Endothelial cell of umbilical vein (primary cell): ENCODE results near the gene HEPHL1. TPM values are rescaled to one million over a fixed set of nuclear protein-coding genes. Genes with fewer than 3 reads are reported as not detected.

Experiments
- BruUV-seq: library from RNA; stranded (reverse); fragments of 400-500 nt; replicated peaks from 2 replicates; lab custom pipeline; 2021; lab: Mats Ljungman, UMichigan
- CTCF ChIA-PET: fragments of 300-600, 350-600 bp; sonication (Branson Sonifier 250); formaldehyde crosslinking; loops from one replicate; lab custom pipeline; 2021; ENCODE audit warnings: antibody characterized with exemption, inconsistent platforms; lab: Charles Lee
- POLR2A ChIA-PET: fragments of 300-600, 350-600 bp; sonication (Branson Sonifier 250); formaldehyde crosslinking; loops from one replicate; lab custom pipeline; 2021; ENCODE audit warnings: antibody characterized with exemption, inconsistent platforms; lab: Charles Lee
- DNase-seq: peaks from one replicate; pipeline ENCODE4 v3.0.0-alpha.2; 2011; ENCODE audit warnings: low read depth, low spot score
- FAIRE-seq: peaks from 2 replicates; lab custom pipeline; 2011; peaks lifted over from hg19 to GRCh38; lab: Jason Lieb, UNC
- H2AFZ ChIP-seq: 2 replicates; pipeline ENCODE4 v1.6.0; 2012; ENCODE audit warnings: low read depth, low read length, control low read depth, inconsistent platforms
- H3K27ac ChIP-seq: 2 replicates; pipeline ENCODE4 v1.5.1; 2011; ENCODE audit warnings: low read depth, mild to moderate bottlenecking, control low read depth, low read length, moderate library complexity; ENCODE audit not compliant: insufficient read depth
- H3K27me3 ChIP-seq, 2 experiments: 2 replicates each; pipeline versions ENCODE4 v1.6.0 to v1.6.1; 2011; ENCODE audit warnings: low read length in 2 of 2, mixed read lengths in 1 of 2; ENCODE audit not compliant: control insufficient read depth in 2 of 2, insufficient read depth in 2 of 2
- H3K36me3 ChIP-seq, 2 experiments: 2 replicates in 1 of 2; 3 replicates in 1 of 2; pipeline ENCODE4 v1.5.1; 2011; ENCODE audit warnings: low read length in 2 of 2, mild to moderate bottlenecking in 1 of 2, moderate library complexity in 1 of 2; ENCODE audit not compliant: control insufficient read depth in 2 of 2, insufficient read depth in 2 of 2; ENCODE audit errors: extremely low read depth in 1 of 2
- H3K4me1 ChIP-seq: 3 replicates; pipeline ENCODE4 v1.5.1; 2011; ENCODE audit warnings: mild to moderate bottlenecking, low read length; ENCODE audit not compliant: control insufficient read depth, insufficient read depth; ENCODE audit errors: extremely low read depth
- H3K4me2 ChIP-seq: 2 replicates; pipeline ENCODE4 v1.6.1; 2011; ENCODE audit warnings: low read length, control low read depth, mixed read lengths; ENCODE audit not compliant: insufficient read depth
- H3K4me3 ChIP-seq, 3 experiments: fragments of 200-600 bp in 1 of 3; sonication (generic), shearing (Covaris generic) in 1 of 3; replicated peaks in 1 of 3; 2 replicates each; pipeline ENCODE4 v1.5.1; 2011 to 2016; ENCODE audit warnings: control low read depth in 3 of 3, low read length in 3 of 3, mild to moderate bottlenecking in 2 of 3, inconsistent platforms in 1 of 3, low read depth in 1 of 3, moderate library complexity in 1 of 3; ENCODE audit not compliant: insufficient read depth in 1 of 3
- H3K79me2 ChIP-seq: 2 replicates; pipeline ENCODE4 v1.6.0; 2012; ENCODE audit warnings: low read length, inconsistent platforms; ENCODE audit not compliant: control insufficient read depth, insufficient read depth
- H3K9ac ChIP-seq: replicated peaks from 2 replicates; pipeline ENCODE3; 2011; ENCODE audit warnings: low read length, control low read depth; ENCODE audit not compliant: insufficient read depth; ENCODE audit errors: extremely low read depth
- H3K9me1 ChIP-seq: replicated peaks from 3 replicates; pipeline ENCODE4 v1.6.0; 2011; ENCODE audit warnings: mild to moderate bottlenecking, low read length; ENCODE audit not compliant: control insufficient read depth, insufficient read depth; ENCODE audit errors: extremely low read depth
- H3K9me3 ChIP-seq: replicated peaks from 2 replicates; pipeline ENCODE4 v1.5.1; 2012; ENCODE audit warnings: low read length, inconsistent platforms; ENCODE audit not compliant: control insufficient read depth, insufficient read depth
- H4K20me1 ChIP-seq: replicated peaks from 2 replicates; pipeline ENCODE3; 2011; ENCODE audit warnings: mild to moderate bottlenecking, low read length; ENCODE audit not compliant: control insufficient read depth, insufficient read depth; ENCODE audit errors: extremely low read depth
- CTCF ChIP-seq, 2 donors: IDR thresholded peaks; 1 replicate in 1 of 2; 2 replicates in 1 of 2; pipeline ENCODE4 v1.5.1; 2011; ENCODE audit warnings: low read length in 2 of 2, mild to moderate bottlenecking in 2 of 2, moderate library complexity in 2 of 2, control low read depth in 1 of 2, inconsistent platforms in 1 of 2, low read depth in 1 of 2; ENCODE audit not compliant: insufficient read depth in 1 of 2; ENCODE audit errors: extremely low read depth in 1 of 2
- EZH2 ChIP-seq: IDR thresholded peaks from 2 replicates; pipeline ENCODE4 v1.6.1; 2012; ENCODE audit warnings: borderline replicate concordance, low read depth, mild to moderate bottlenecking, moderate library complexity, low read length, inconsistent platforms; ENCODE audit not compliant: severe bottlenecking
- FOS ChIP-seq: IDR thresholded peaks from 2 replicates; pipeline ENCODE4 v1.6.1; 2011; ENCODE audit warnings: mild to moderate bottlenecking, low read length, moderate library complexity, borderline replicate concordance; ENCODE audit not compliant: insufficient read depth
- GATA2 ChIP-seq: IDR thresholded peaks from 2 replicates; pipeline ENCODE4 v1.7.0; 2011; ENCODE audit warnings: low read depth, mild to moderate bottlenecking, moderate library complexity, mixed read lengths, low read length; ENCODE audit not compliant: insufficient read length, insufficient read depth
- JUN ChIP-seq: IDR thresholded peaks from 2 replicates; pipeline ENCODE4 v1.6.1; 2011; ENCODE audit warnings: borderline replicate concordance, low read depth; ENCODE audit not compliant: insufficient read length, insufficient read depth
- MYC ChIP-seq: IDR thresholded peaks from one replicate; pipeline ENCODE4 v1.6.1; 2011; ENCODE audit warnings: mild to moderate bottlenecking, low read depth, low read length
- POLR2A ChIP-seq: IDR thresholded peaks from 2 replicates; pipeline ENCODE4 v1.6.1; 2012; ENCODE audit warnings: low read depth, mild to moderate bottlenecking, control low read depth, low read length
- POLR2AphosphoS5 ChIP-seq: IDR thresholded peaks from 2 replicates; pipeline ENCODE4 v1.6.1; 2012; ENCODE audit warnings: low read depth, mild to moderate bottlenecking, control low read depth, low read length, moderate library complexity; ENCODE audit not compliant: insufficient read depth
- dilution Hi-C: fragments of 300-500 bp; cut with MboI; formaldehyde crosslinking; loops from one replicate; pipeline ENCODE4 v1.15.0; 2019; ENCODE audit warnings: low sequenced_read_pairs; ENCODE audit not compliant: extremely low pct_ligation_motif_present
- intact Hi-C: fragments of 100-400 bp; cut with micrococcal nuclease; formaldehyde crosslinking; loops from one replicate; pipeline ENCODE4 v1.10.0; 2022
- polyA plus RNA-seq, 4 experiments: library from polyadenylated mRNA; depleted of rRNA in 3 of 4; stranded (reverse) in 3 of 4; unstranded in 1 of 4; fragments of >200 nt; gene quantifications; 2 replicates each; pipeline versions ENCODE4 v1.2.1 to v1.2.3, GENCODE V29; 2011 to 2012; ENCODE audit warnings: missing spikeins in 1 of 4
- total RNA-seq: library from RNA; stranded (reverse); gene quantifications from 2 replicates; pipeline ENCODE4 v1.2.3, GENCODE V29; 2021
- TF ChIP-seq, protein P1 (sequence below): IDR thresholded peaks from 2 replicates; pipeline ENCODE4 v1.6.1; 2011; ENCODE audit not compliant: insufficient read depth, insufficient read length

Gene HEPHL1
- total and polyA plus RNA-seq, 2 donors (not counting 3 experiments of a cell fraction or from before 2014, with no cell fraction given), result not detected

GRCh38 chr11:93983542-93984195 is 37.5 kb upstream of the HEPHL1 start:
- Histone ChIP-seq H3K9me1 (no peaks in the 10 kb centered on the region), H3K4me1 (no peaks in the 10 kb centered on the region), H3K79me2 (no peaks in the 10 kb centered on the region), H4K20me1 (no peaks in the 10 kb centered on the region), H3K27ac (no peak overlapping the region), H3K36me3 (no peaks in the 10 kb centered on the region), H3K9ac (no peak overlapping the region), H3K9me3 (no peaks in the 10 kb centered on the region), H3K4me3 (no peak overlapping the region), H2AFZ (no peak overlapping the region), H3K4me2 (no peak overlapping the region), H3K27me3 (no peaks in the 10 kb centered on the region)
- no TSS peak for BruUV-seq
- dilution Hi-C loops, result no loop called here
- ChIA-PET CTCF (no interaction called here), POLR2A (no interaction called here)
- DNase-seq (no peak), FAIRE-seq (no peak)
- TF ChIP-seq, protein P1, sequence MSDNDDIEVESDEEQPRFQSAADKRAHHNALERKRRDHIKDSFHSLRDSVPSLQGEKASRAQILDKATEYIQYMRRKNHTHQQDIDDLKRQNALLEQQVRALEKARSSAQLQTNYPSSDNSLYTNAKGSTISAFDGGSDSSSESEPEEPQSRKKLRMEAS, result no peak
- TF ChIP-seq POLR2AphosphoS5 (no peak), GATA2 (no peak), EZH2 (no peak), POLR2A (no peak), FOS (no peak), MYC (no peak), JUN (no peak), CTCF (IDR thresholded peaks at IDR 0.05; ENCODE audit: extremely low read depth in 1 of 2, insufficient read depth in 1 of 2, low read depth in 1 of 2, low read length in 2 of 2) (no peak)
- intact Hi-C loops, result loop anchor here (5.0 kb wide), 1 partner anchor 39 kb away; the partner anchor contains the start of gene HEPHL1
